IPS-NIHi7 (cell line): ENCODE results near the gene OSER1.
"Not testable (repeated sequence)": the region's sequence is repeated elsewhere in the genome, so short reads cannot be mapped to it uniquely, and the experiment has no call there.

Experiments used
- DNase-seq: peaks from one replicate; pipeline ENCODE4 v3.0.0; 2012; ENCODE audit warnings: mixed read lengths; ENCODE audit errors: extremely low spot score

The OSER1 gene

GRCh38 chr20:44200983-44201382 lies 9.6 kb downstream of the OSER1 start:
- DNase-seq, result no peak

- DNase-seq, result no peak
Observed at GRCh38 chr20:44200371-44200770, 10.2 kb downstream of the OSER1 start.

- no peak for DNase-seq
Observed at GRCh38 chr20:44199877-44200276, 10.7 kb downstream of the OSER1 start.

DNA sequence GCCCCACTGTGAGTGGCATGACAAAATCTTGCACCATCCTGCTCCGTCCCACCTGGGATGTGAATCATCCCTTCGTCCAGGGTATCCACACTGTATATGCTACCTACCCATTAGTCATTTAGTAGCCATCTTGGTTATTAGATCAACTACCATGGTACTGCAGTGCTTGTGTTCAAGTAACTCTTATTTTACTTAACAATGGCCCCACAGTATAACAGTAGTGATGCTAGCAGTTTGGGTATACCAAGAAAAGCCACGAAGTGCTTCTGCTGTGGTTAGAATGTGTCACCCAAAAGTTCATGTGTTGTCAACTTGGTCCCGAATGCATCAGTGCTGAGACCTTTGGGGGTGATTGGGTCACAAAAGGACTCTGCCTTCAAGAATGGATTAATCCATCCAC lies 11.7 kb downstream of the OSER1 start:
- DNase-seq, result no peak

DNA sequence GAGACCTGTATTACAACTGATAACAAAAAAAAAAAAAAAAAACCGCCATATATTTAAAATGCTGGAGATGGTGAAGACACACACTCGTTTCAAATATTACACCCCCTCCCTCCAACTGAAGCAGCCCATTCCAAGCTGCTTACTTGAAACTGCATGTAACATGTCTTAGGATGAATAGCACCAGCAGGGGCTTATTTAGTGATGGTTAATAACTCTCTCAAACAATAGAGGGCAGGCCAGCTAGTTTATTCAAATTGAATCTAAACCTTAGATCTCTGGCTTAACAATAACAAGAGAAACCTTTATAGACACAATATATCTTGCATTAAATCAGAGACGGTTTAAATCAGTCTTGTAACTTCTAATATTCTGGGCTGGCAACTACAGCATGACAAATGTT lies 14.3 kb downstream of the OSER1 start:
- DNase-seq, result no peak

- no peak for DNase-seq
Observed at GRCh38 chr20:44195605-44196004, 15.0 kb downstream of the OSER1 start.

GRCh38 chr20:44193801-44194200 lies 16.8 kb downstream of the OSER1 start:
- no peak for DNase-seq

DNA sequence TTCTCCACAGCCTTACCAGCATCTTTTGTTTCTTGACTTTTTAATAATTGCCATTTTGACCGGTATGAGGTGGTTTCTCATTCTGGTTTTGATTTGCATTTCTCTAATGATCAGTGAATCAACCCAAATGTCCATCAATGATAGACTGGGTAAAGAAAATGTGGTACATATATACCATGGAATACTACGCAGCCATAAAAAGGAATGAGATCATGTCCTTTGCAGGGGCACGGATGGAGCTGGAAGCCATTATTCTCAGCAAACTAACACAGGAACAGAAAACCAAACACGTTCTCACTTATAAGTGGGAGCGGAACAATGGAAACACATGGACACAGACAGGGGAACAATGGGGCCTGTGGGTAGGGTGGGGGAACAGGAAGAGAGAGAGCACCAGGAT lies 18.9 kb downstream of the OSER1 start:
- not testable (repeated sequence) for DNase-seq

GRCh38 chr20:44190197-44190852 lies 20.2 kb downstream of the OSER1 start:
- peak; percentile 62 for DNase-seq

- DNase-seq, result no peak
Observed at GRCh38 chr20:44188752-44189151, 21.8 kb downstream of the OSER1 start.

DNA sequence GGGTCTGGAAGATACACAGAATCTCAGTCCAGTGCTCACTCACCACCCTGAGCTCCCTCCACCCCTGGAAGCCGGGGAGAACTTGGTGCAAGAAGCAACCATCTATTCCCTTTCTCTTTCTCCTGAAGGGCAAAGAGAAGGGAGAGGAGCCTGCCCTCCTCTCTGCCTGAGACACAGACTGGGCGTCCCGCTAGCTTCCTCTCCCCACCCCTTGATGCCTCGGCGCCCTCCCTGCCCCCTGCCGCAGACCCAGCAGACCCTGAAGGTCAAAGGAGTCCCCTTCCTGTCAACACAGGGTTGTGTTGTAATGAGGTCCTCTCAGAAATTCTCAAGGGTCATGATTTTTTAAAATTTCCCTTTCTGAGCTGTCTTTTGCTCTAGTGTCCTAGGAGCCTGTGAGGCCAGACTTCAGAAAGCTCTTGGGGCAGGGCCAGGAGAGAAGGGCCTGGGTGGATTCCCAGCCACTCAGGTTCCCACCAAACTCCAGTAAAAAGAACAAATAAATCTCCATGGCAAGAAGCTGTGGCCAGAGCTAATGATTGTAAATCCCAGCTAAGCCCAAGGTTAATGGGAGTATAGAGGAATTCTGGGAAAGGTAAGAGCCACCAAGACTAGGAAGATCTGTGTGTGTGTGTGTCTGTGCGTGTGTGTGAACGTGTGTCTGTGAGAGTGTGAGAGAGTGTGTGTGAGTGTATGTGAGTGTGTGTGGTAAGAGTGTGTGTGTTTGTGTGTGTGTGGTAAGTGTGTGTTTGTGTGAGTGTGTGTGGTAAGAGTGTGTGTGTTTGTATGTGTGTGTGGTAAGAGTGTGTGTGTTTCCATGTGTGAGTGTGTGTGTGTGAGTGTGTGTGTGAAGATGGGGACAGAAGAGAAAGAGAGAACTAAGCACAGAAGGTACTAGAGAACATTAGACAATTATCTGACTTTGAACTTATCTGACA lies 22.5 kb downstream of the OSER1 start:
- DNase-seq, result no peak

DNA sequence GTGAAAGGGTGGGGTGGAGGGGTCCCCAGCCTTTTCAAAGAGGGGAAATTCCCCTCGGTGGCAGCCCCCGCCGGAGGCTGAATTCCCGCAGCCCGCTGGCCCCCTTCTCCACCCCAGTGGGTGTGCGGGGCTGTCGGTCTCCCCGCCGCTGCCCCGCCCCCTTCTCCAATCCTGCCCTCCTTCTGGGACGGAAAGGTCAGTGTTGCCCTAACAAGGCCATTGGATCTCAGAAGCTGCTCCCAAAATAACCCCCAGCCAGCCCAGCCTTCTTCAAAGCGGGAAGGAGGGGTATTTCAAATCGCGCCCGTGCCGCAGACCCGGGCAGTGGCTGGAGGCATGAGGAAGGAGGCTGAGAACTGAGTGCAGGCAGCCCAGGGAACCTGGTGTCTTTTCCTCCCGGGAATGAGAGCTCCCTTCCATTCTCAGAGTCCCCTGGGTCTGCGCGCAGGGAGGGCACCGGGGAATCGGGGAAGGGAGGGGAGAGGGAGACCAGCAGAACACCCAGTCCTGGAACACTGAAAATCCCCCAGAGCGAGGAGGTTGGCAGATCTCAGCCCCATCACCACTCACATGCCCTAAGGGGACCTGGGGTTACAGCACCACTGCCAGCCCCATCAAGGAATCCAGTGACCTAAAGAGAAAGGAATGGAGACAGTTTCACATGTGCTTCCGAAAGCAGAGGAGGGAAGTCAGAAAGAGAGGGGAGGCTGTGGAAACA lies 23.4 kb downstream of the OSER1 start, which contains the start of gene JPH2:
JPH2 (minus strand) TSS at position 135 of the 718 bp plus-strand sequence. CDS start 483 bp downstream, outside the sequence.
- peak; percentile 60 for DNase-seq

- DNase-seq, result no peak
Observed at GRCh38 chr20:44186674-44187053, 23.9 kb downstream of the OSER1 start.

DNA sequence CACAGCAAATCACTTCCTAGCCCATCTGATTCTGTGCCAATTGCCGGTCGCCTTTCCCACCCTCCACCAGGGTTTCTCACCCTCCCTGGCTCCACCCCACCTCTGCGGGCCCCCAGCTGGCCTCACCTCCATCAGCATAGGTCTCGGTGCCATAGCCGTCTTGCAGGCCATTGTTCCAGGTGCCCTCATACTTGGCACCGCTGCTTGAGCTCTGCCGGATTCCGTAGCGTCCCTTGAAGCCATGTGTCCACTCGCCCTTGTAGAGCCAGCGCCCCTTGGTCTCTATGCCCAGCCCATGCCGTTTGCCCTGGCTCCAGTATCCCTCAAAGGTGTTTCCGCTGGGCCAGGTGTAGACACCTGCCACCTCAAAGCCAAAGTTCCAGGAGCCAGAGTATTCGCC lies 24.4 kb downstream of the OSER1 start:
- DNase-seq, result no peak

GRCh38 chr20:44185574-44185973 lies 25.0 kb downstream of the OSER1 start:
- no peak for DNase-seq

DNA sequence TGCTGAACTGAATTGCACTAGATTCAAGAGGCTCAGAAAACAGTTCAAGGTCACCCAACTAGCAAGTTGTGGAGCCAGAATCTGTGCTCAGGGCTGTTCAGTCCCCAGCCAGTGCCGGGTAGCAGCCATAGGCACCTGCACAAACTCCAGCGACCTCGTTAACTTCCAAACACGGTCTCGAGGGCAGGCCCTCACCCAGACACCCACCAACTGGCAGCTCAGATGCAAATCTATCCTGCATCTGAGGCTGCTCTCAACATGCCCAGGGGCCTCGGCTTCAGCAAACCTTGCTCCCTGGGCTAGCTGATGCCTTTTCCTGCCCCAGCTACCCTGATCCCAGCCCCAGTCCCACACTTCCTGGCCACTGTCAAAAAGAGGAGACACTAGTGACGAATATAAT lies 27.3 kb downstream of the OSER1 start:
- no peak for DNase-seq

DNA sequence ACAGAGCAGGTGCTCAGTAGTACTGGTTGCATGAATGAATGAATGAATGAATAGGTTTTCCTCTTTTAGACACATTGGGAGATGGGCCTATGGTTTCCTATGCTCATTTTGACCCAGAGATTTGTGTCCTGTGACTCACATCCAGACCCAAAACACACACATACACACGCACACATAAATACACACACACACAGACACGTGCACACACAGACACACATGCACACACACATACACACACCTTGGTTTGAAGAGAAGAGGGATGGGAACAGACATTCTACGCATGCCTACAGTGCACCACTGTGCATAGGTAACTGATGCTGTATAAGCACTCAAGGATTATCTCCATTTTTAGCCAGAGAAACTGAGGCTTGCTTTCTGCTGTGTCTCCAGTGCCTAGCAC lies 27.7 kb downstream of the OSER1 start:
- no peak for DNase-seq

DNA sequence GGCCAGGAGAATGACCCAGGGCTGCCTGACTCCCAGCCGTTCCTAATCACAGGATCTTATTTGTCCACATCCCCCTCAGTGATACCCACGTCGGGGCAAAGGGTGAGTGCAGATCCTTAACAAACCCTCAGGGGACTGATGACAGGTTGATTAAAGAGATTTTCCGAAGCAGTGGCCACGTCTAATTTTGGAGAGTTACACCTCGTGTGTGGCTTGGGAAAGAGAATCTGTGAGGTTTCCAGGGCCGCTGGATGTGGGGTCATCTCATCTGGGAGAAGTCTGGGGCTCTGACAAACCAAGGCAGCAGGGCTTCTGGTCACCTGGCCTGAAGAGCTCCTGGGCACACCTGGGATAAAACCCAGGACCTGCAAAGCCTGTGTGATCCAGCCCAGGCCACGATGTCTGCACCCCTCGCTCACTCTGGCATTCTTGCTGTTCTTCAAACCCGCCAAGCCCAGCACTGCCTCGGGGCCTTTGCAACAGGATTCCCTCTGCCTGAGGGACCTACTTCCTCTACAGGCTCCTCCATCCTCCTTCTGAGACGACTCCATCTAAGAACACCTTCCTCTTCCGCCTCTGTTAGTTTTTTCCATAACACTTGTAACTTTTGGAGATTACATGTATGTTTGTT lies 28.3 kb downstream of the OSER1 start:
- no peak for DNase-seq

- DNase-seq, result no peak
Observed at GRCh38 chr20:44181611-44182010, 29.0 kb downstream of the OSER1 start.

DNA sequence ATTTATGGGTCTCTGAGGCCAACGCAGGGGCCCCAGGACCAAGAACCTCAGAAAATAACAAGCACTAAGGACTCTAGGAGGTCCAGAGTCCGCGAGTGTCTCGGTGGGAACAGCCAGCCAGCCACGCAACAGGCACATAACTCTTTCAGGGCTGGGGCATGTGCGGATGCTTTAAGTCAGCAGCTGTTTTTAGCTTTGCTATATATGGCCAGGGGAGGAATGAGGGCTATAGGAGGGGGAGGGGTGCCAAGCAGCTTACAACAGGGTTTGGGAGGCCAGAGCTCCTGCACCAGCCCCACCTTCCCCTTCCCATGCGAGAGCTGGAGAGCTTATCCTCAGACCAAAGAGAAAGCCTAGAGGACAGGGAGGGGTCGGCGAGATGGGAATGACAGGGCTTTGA lies 29.8 kb downstream of the OSER1 start:
- DNase-seq, result peak; percentile 65

DNA sequence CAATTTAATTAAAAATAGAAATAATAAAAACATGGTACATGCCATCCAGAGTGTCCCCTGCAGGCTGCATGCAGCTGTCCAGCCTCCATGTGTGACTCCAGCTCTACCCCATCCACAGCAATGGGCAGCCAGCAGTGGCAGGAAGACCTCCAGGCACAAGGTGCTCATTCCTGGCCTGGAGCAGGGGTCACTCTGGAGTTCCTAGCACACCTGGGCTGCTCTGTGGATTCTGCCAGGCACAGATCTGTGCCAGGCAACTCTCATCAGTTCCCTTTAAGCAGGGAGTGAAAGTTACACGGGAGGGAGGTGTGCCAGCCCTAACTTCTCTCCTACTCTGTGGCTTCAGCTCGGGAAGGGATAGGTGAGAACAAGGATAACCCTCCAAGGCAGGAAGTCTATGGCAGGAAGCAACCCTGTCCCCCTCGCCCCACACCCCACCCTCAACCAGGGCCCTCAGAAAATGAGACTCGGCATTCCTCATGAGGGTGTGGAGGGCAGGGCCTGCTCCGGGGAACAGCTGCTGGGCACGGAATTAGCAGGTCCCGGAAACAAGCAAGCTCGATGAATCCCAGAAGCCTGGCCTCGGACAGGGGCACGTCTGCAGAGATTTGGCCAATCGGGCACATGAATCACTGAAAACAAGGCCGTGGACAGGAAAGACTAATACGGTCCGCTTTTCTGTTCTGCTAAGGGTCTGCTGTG lies 33.6 kb downstream of the OSER1 start:
- DNase-seq, result no peak
